Upper lobe of left lung (tissue), 4 donors: ENCODE results near the gene SP9.

ENCODE experiments used
- EP300 ChIP-seq, 4 donors: sonication (generic); formaldehyde crosslinking; IDR thresholded peaks; one replicate each; pipeline ENCODE4 v1.5.1; 2017; ENCODE audit warnings: antibody characterized with exemption in 4 of 4, control low read depth in 2 of 4
- POLR2A ChIP-seq, 4 donors: fragments of 450-650 bp; IDR thresholded peaks; one replicate each; pipeline ENCODE4 v1.5.1; 2016 to 2017; ENCODE audit warnings: antibody characterized with exemption in 4 of 4, mild to moderate bottlenecking in 2 of 4
- POLR2AphosphoS5 ChIP-seq, 2 donors: sonication (generic); formaldehyde crosslinking; IDR thresholded peaks; one replicate each; pipeline ENCODE4 v1.5.1; 2017; ENCODE audit warnings: antibody characterized with exemption in 2 of 2
- TF ChIP-seq, protein P1 (sequence below), 6 experiments: fragments of 450-650 bp in 4 of 6; fragments of 200-600 bp in 2 of 6; sonication (generic) in 2 of 6; IDR thresholded peaks; one replicate each; pipeline ENCODE4 v1.5.1; 2016 to 2019; ENCODE audit warnings: antibody characterized with exemption in 6 of 6

DNA sequence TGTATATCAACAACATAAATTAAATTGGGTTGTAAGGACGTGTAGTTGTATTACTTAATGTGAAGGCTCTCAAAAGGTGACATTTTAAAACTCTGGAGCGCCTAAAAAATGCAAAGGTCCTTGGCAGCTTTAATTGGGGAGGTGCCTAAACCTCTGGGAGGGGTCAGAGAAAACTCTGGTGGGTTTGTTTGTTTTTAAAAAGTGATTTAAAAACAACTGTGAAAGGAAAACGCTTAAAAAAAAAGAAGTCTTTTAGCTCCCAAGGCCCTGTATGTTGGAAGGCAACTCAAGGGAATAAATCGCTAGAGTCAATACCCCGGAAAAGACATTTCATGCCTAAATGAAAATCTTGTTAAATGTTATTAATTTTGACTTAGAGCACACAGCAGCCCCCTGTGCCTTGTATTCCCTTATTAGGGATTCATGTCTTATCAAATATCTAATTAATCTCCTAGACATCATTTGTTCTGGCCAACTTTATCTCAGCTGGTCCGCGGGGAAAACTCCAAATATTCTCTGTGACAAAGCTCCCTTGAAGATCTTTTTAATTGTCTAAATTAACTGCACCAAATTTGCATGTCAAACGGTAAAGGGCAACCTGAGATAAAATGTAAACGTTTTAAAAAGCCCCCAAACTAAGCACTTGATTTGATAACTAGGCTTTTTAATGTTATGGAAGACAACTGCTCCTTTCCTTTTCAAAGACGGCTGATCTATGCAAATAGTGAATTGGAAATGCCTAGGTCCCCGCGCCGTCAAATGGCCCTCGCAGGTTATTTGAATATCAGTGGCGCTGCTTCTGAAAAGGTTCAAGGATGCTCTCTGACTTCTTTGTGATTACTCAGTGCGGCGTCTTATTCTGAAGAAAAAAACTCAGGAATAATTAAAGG is 4.2 kb downstream of the SP9 start:
- TF ChIP-seq POLR2A (IDR thresholded peaks at IDR 0.05) (no peak), EP300 (IDR thresholded peaks at IDR 0.05) (no peak), POLR2AphosphoS5 (IDR thresholded peaks at IDR 0.05) (no peak)
- TF ChIP-seq, protein P1, sequence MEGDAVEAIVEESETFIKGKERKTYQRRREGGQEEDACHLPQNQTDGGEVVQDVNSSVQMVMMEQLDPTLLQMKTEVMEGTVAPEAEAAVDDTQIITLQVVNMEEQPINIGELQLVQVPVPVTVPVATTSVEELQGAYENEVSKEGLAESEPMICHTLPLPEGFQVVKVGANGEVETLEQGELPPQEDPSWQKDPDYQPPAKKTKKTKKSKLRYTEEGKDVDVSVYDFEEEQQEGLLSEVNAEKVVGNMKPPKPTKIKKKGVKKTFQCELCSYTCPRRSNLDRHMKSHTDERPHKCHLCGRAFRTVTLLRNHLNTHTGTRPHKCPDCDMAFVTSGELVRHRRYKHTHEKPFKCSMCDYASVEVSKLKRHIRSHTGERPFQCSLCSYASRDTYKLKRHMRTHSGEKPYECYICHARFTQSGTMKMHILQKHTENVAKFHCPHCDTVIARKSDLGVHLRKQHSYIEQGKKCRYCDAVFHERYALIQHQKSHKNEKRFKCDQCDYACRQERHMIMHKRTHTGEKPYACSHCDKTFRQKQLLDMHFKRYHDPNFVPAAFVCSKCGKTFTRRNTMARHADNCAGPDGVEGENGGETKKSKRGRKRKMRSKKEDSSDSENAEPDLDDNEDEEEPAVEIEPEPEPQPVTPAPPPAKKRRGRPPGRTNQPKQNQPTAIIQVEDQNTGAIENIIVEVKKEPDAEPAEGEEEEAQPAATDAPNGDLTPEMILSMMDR (IDR thresholded peaks at IDR 0.05): no peak
